K562 (cell line): ENCODE measurements around the gene PKD1L1. TPM values are rescaled to one million over a fixed set of nuclear protein-coding genes. Genes with fewer than 3 reads are reported as not detected.

Experiments used
- ATAC-seq: fragments of 200-7000 bp; cut with Tn5 transposase; 3 replicates; pipeline ENCODE4 v1.9.1; 2020; ENCODE audit warnings: moderate library complexity
- BruUV-seq: library from RNA; stranded (reverse); fragments of 400-500 nt; replicated peaks from 2 replicates; lab custom pipeline; 2021; lab: Mats Ljungman, UMichigan
- CTCF ChIA-PET: fragments of 300-600 bp; formaldehyde crosslinking; extraction: SDS; loops from one replicate; lab custom pipeline; 2021; ENCODE audit warnings: low intra/inter-chr PET ratio; lab: Yijun Ruan, JAX
- POLR2A ChIA-PET: fragments of 300-600, 350-650 bp; sonication (Branson Sonifier 250); formaldehyde crosslinking; extraction: SDS; loops from one replicate; lab custom pipeline; 2021; ENCODE audit warnings: antibody characterized with exemption, inconsistent platforms; lab: Yijun Ruan, JAX
- DNase-seq, 4 experiments: peaks; one replicate each; pipeline versions ENCODE4 v3.0.0 to v3.0.0-alpha.2; 2011 to 2018; ENCODE audit warnings: low spot score in 3 of 4, mixed read lengths in 3 of 4; ENCODE audit errors: extremely low read depth in 1 of 4
- FAIRE-seq: peaks from 2 replicates; lab custom pipeline; 2011; peaks lifted over from hg19 to GRCh38; lab: Jason Lieb, UNC
- H2AFZ ChIP-seq: 2 replicates; pipeline ENCODE4 v1.6.0; 2011; ENCODE audit warnings: low read depth, low read length, control low read depth, inconsistent platforms
- H3K27ac ChIP-seq: fragments of 200-600 bp; 3 replicates; pipeline ENCODE4 v1.8.0; 2011; ENCODE audit warnings: low read depth, mild to moderate bottlenecking, control low read depth, inconsistent platforms, low read length, moderate library complexity, mixed read lengths; ENCODE audit errors: extremely low read depth
- H3K27me3 ChIP-seq, 2 experiments: fragments of 300-600 bp in 1 of 2; 2 replicates in 1 of 2; 3 replicates in 1 of 2; pipeline versions ENCODE4 v1.6.0 to v1.8.0; 2011; ENCODE audit warnings: inconsistent platforms in 2 of 2, low read length in 2 of 2, mild to moderate bottlenecking in 1 of 2, mixed read lengths in 1 of 2, moderate library complexity in 1 of 2; ENCODE audit not compliant: control insufficient read depth in 2 of 2, insufficient read depth in 2 of 2
- H3K36me3 ChIP-seq: fragments of 300-600 bp; 3 replicates; pipeline ENCODE4 v1.8.0; 2011; ENCODE audit warnings: mild to moderate bottlenecking, low read length, inconsistent platforms; ENCODE audit not compliant: control insufficient read depth, insufficient read depth
- H3K4me1 ChIP-seq, 2 experiments: fragments of 200-600 bp in 1 of 2; replicated peaks in 1 of 2; 2 replicates in 1 of 2; 3 replicates in 1 of 2; pipeline versions ENCODE4 v1.5.1 to v1.8.0; 2011; ENCODE audit warnings: inconsistent platforms in 2 of 2, low read length in 2 of 2, mild to moderate bottlenecking in 1 of 2, mixed read lengths in 1 of 2, moderate library complexity in 1 of 2; ENCODE audit not compliant: control insufficient read depth in 2 of 2, insufficient read depth in 2 of 2
- H3K4me2 ChIP-seq: 2 replicates; pipeline ENCODE4 v1.6.1; 2011; ENCODE audit warnings: low read length, control low read depth, inconsistent platforms, mixed read lengths; ENCODE audit not compliant: insufficient read depth
- H3K4me3 ChIP-seq: fragments of 200-600 bp; sonication (generic), shearing (Covaris generic); 2 replicates; pipeline ENCODE4 v1.5.1; 2016; ENCODE audit warnings: control low read depth, inconsistent platforms
- H3K79me2 ChIP-seq: fragments of 200-600 bp; 3 replicates; pipeline ENCODE4 v1.8.0; 2011; ENCODE audit warnings: low read length, inconsistent platforms; ENCODE audit not compliant: control insufficient read depth, insufficient read depth
- H3K9ac ChIP-seq, 2 experiments: 2 replicates each; pipeline versions ENCODE4 v1.6.0 to v1.6.1; 2011; ENCODE audit warnings: low read depth in 2 of 2, low read length in 2 of 2, control low read depth in 1 of 2, inconsistent platforms in 1 of 2, mild to moderate bottlenecking in 1 of 2, mixed read lengths in 1 of 2; ENCODE audit not compliant: insufficient read depth in 1 of 2
- H3K9me1 ChIP-seq: one replicate; pipeline ENCODE4 v1.6.0; 2011; ENCODE audit warnings: inconsistent platforms, mild to moderate bottlenecking, low read length, moderate library complexity; ENCODE audit not compliant: control insufficient read depth, insufficient read depth
- H3K9me3 ChIP-seq: replicated peaks from 2 replicates; pipeline ENCODE4 v1.5.1; 2011; ENCODE audit warnings: low read depth, low read length, inconsistent platforms; ENCODE audit not compliant: control insufficient read depth, insufficient read depth
- H4K20me1 ChIP-seq: replicated peaks from 2 replicates; pipeline ENCODE4 v1.6.1; 2011; ENCODE audit warnings: low read length, inconsistent platforms, mixed read lengths; ENCODE audit not compliant: control insufficient read depth, insufficient read depth
- ARID2 ChIP-seq: fragments of 450-650 bp; IDR thresholded peaks from 2 replicates; pipeline ENCODE4 v1.6.1; 2017; ENCODE audit warnings: antibody characterized with exemption, mild to moderate bottlenecking
- CTCF ChIP-seq, 3 experiments: IDR thresholded peaks in 2 of 3; conservative IDR thresholded peaks in 1 of 3; 2 replicates each; pipeline ENCODE4 v1.5.1; 2011 to 2012; ENCODE audit warnings: low read length in 3 of 3, mild to moderate bottlenecking in 3 of 3, control low read depth in 2 of 3, improper control_type of control experiment in 1 of 3, inconsistent platforms in 1 of 3, low read depth in 1 of 3, mixed read lengths in 1 of 3, moderate library complexity in 1 of 3; ENCODE audit not compliant: insufficient read depth in 2 of 3
- EP400 ChIP-seq: fragments of 450-650 bp; IDR thresholded peaks from 2 replicates; pipeline ENCODE4 v1.6.1; 2017; ENCODE audit warnings: antibody characterized with exemption, mild to moderate bottlenecking, moderate library complexity
- EZH2 ChIP-seq: IDR thresholded peaks from 2 replicates; pipeline ENCODE4 v1.6.1; 2012; ENCODE audit warnings: low read depth, mild to moderate bottlenecking, inconsistent platforms, low read length, borderline replicate concordance
- HNRNPL ChIP-seq: fragments of 200-400 bp; formaldehyde crosslinking; IDR thresholded peaks from 2 replicates; pipeline ENCODE4 v1.6.1; 2017; ENCODE audit warnings: low read depth, mild to moderate bottlenecking, low read length
- MTF1 ChIP-seq: fragments of 250-450 bp; sonication (Bioruptor Pico); IDR thresholded peaks from 2 replicates; pipeline ENCODE4 v1.9.0; 2021; ENCODE audit warnings: moderate library complexity, mild to moderate bottlenecking, inconsistent platforms, borderline replicate concordance
- NFYB ChIP-seq: IDR thresholded peaks from 2 replicates; pipeline ENCODE4 v1.6.1; 2011; ENCODE audit warnings: mild to moderate bottlenecking, moderate library complexity; ENCODE audit not compliant: insufficient read length; ENCODE audit errors: extremely low read depth
- RNF219 ChIP-seq: fragments of 250-450 bp; sonication (Bioruptor Pico); IDR thresholded peaks from 2 replicates; pipeline ENCODE4 v1.5.0; 2022; ENCODE audit warnings: mild to moderate bottlenecking
- SIRT6 ChIP-seq: IDR thresholded peaks from one replicate; pipeline ENCODE4 v1.6.1; 2012; ENCODE audit warnings: low read depth, mild to moderate bottlenecking, control low read depth, inconsistent platforms, low read length, moderate library complexity
- SMC3 ChIP-seq: conservative IDR thresholded peaks from 2 replicates; pipeline ENCODE4 v1.6.1; 2011; ENCODE audit warnings: low read depth, low read length, improper control_type of control experiment; ENCODE audit not compliant: insufficient read depth
- SOX6 ChIP-seq: fragments of 450-650 bp; IDR thresholded peaks from 2 replicates; pipeline ENCODE4 v1.6.1; 2014; ENCODE audit warnings: mild to moderate bottlenecking
- TAF15 ChIP-seq: fragments of 200-400 bp; formaldehyde crosslinking; IDR thresholded peaks from 2 replicates; pipeline ENCODE4 v1.6.1; 2017; ENCODE audit warnings: mild to moderate bottlenecking, low read depth, low read length, moderate library complexity
- ZNF511 ChIP-seq: sonication (generic); formaldehyde crosslinking; IDR thresholded peaks from 2 replicates; pipeline ENCODE4 v1.8.0; 2022; ENCODE audit warnings: mild to moderate bottlenecking, missing genetic modification reagents
- ZNF655 ChIP-seq: fragments of 250-450 bp; sonication (Bioruptor Pico); IDR thresholded peaks from 2 replicates; pipeline ENCODE4 v1.5.0; 2021
- WGBS: fragments of 100-300 bp; shearing (Covaris generic); methylation state at CpG from one replicate; pipeline ENCODE4 v1.1.6; 2016; ENCODE audit warnings: low coverage, mixed read lengths; ENCODE audit not compliant: insufficient coverage; ENCODE audit errors: missing lambda C conversion rate; 5-methylcytosine and 5-hydroxymethylcytosine counted together
- in situ Hi-C: fragments of 300-500 bp; cut with MboI; formaldehyde crosslinking; loops from 4 replicates; pipeline ENCODE4 v1.15.0; 2018; ENCODE audit warnings: inconsistent platforms, mixed read lengths
- intact Hi-C: fragments of 100-400 bp; cut with micrococcal nuclease; formaldehyde crosslinking; loops from 2 replicates; pipeline ENCODE4 v1.14.2; 2022
- polyA plus RNA-seq, 8 experiments: library from polyadenylated mRNA; depleted of rRNA in 4 of 8; stranded (reverse) in 5 of 8; unstranded in 3 of 8; fragments of >200 nt; fragmentation: Nextera tagmentation in 2 of 8; fragmentation: Illumina TruSeq in 1 of 8; extraction: Ambion mirVana in 2 of 8; extraction: Trizol in 1 of 8; gene quantifications; 2 replicates each; pipeline versions ENCODE4 v1.2.1 to v1.2.3, GENCODE V29; 2011 to 2014; ENCODE audit warnings: inconsistent platforms in 1 of 8, missing spikeins in 1 of 8
- total RNA-seq, 7 experiments: library from RNA; depleted of rRNA in 6 of 7; stranded (reverse); fragments of >200 nt in 6 of 7; fragmentation: Illumina TruSeq in 2 of 7; extraction: Trizol in 2 of 7; gene quantifications; 2 replicates each; pipeline versions ENCODE4 v1.2.1 to v1.2.3, GENCODE V29; 2011 to 2021; ENCODE audit warnings: low replicate concordance in 1 of 7

The PKD1L1 gene
- total and polyA plus RNA-seq, 9 of the 15 experiments (the other 6 are each of a cell fraction or from before 2014, with no cell fraction given): 0.01 to 0.02 TPM; not detected in 7

- no peaks in the 10 kb centered on the region for H3K79me2 ChIP-seq
- no peaks in the 10 kb centered on the region for H3K36me3 ChIP-seq
- intact Hi-C loops: loop anchor here (1.0 to 5.0 kb wide), 3 partner anchors 165 to 1907 kb away; no protein-coding TSS in a partner anchor
- BruUV-seq: no TSS peak
- ChIA-PET POLR2A (interaction anchor here (0.8 to 1.2 kb wide), 2 partner anchors 19 to 163 kb away, joined by 3 read pairs; no protein-coding TSS in a partner anchor), CTCF (interaction anchor here (1.1 to 3.0 kb wide), 4 partner anchors 22 to 209 kb away, joined by 3 to 39 read pairs (median 8); no protein-coding TSS in a partner anchor)
- no peak overlapping the region for H3K27ac ChIP-seq
- no peak overlapping the region for H3K4me2 ChIP-seq
- in situ Hi-C loops: no loop called here
- no peaks in the 10 kb centered on the region; a peak in 1 of 5 replicates for H3K4me1 ChIP-seq
- no peaks in the 10 kb centered on the region for H3K9me3 ChIP-seq
- peaks cover 10 to 45% of the 10 kb centered on the region in 2 experiments; a peak in 4 of 5 replicates for H3K27me3 ChIP-seq
- no peak overlapping the region for H3K4me3 ChIP-seq
- FAIRE-seq (peak; percentile 82), DNase-seq (peak; percentile 42 to 79 (median 48)), ATAC-seq (peak; percentile 85)
- 4% methylated on average over 8 of the region's 8 CpGs for WGBS
- no peak overlapping the region for H3K9ac ChIP-seq
- H2AFZ ChIP-seq: no peak overlapping the region
- H3K9me1 ChIP-seq: no peaks in the 10 kb centered on the region
- H4K20me1 ChIP-seq: no peaks in the 10 kb centered on the region; the same call in none of the 2 replicates
- TF ChIP-seq EP400: no peak
- TF ChIP-seq RNF219 (CRISPR knock-in tag): no peak
- TF ChIP-seq ARID2: peak; percentile 42; the same call in 1 of the 2 replicates
- TF ChIP-seq CTCF (IDR thresholded peaks at IDR 0.05 in 2 of 3, conservative IDR thresholded peaks at IDR 0.05 in 1 of 3; ENCODE audit: insufficient read depth in 2 of 3, low read depth in 1 of 3, low read length in 3 of 3): peak; percentile 62 to 79 (median 66)
- TF ChIP-seq MTF1 (CRISPR knock-in tag): no peak
- peak; percentile 70 for TF ChIP-seq SMC3
- no peak for TF ChIP-seq SIRT6
- TF ChIP-seq ZNF655 (CRISPR knock-in tag): no peak
- TF ChIP-seq HNRNPL: no peak
- TF ChIP-seq NFYB: no peak
- no peak for TF ChIP-seq SOX6
- TF ChIP-seq TAF15: no peak
- no peak for TF ChIP-seq EZH2
- TF ChIP-seq ZNF511 (CRISPR knock-in tag): no peak
These were observed 2.8 kb downstream of the PKD1L1 start for GRCh38 chr7:47945261-47946015.
